Esophagus muscularis mucosa (tissue), 4 donors: ENCODE measurements around the gene RANBP17. TPM values are rescaled to one million over a fixed set of nuclear protein-coding genes. Genes with fewer than 3 reads are reported as not detected.
A peak's percentile ranks its signal among the peaks of the same experiment; 100 is the strongest.

Experiments used
- DNase-seq: peaks from one replicate; pipeline ENCODE4 v3.0.0-alpha.2; 2017; ENCODE audit errors: extremely low spot score
- H3K27ac ChIP-seq, 4 donors: fragments of 200-600 bp; sonication (generic); replicated peaks in 1 of 4; 1 replicate in 3 of 4; 2 replicates in 1 of 4; pipeline ENCODE4 v1.5.1; 2016 to 2019; ENCODE audit warnings: mild to moderate bottlenecking in 1 of 4
- H3K27me3 ChIP-seq, 4 donors: fragments of 200-600 bp; sonication (generic); one replicate each; pipeline versions ENCODE4 v1.5.1 to v1.6.0; 2016 to 2019
- H3K36me3 ChIP-seq, 4 donors: fragments of 200-600 bp; sonication (generic); one replicate each; pipeline ENCODE4 v1.5.1; 2016 to 2019
- H3K4me1 ChIP-seq, 4 donors: fragments of 200-600 bp; sonication (generic); one replicate each; pipeline ENCODE4 v1.5.1; 2016 to 2019
- H3K4me3 ChIP-seq, 4 donors: fragments of 200-600 bp; sonication (generic); 1 replicate in 2 of 4; 2 replicates in 2 of 4; pipeline ENCODE4 v1.5.1; 2016 to 2019; ENCODE audit warnings: mild to moderate bottlenecking in 4 of 4, moderate library complexity in 1 of 4
- H3K9me3 ChIP-seq, 4 donors: fragments of 200-600 bp; sonication (generic); 1 replicate in 3 of 4; 2 replicates in 1 of 4; pipeline ENCODE4 v1.5.1; 2016 to 2019
- EP300 ChIP-seq: sonication (generic); formaldehyde crosslinking; IDR thresholded peaks from one replicate; pipeline ENCODE4 v1.6.1; 2017; ENCODE audit warnings: antibody characterized with exemption
- POLR2A ChIP-seq: fragments of 450-650 bp; IDR thresholded peaks from one replicate; pipeline ENCODE4 v1.6.1; 2017; ENCODE audit warnings: antibody characterized with exemption, moderate library complexity, mild to moderate bottlenecking, low read depth
- POLR2AphosphoS5 ChIP-seq, 2 donors: sonication (generic); formaldehyde crosslinking; IDR thresholded peaks; one replicate each; pipeline ENCODE4 v1.6.1; 2017; ENCODE audit warnings: antibody characterized with exemption in 2 of 2
- WGBS: methylation state at CpG from one replicate; pipeline ENCODE4 v1.1.5; 2018; 5-methylcytosine and 5-hydroxymethylcytosine counted together
- intact Hi-C: fragments of 100-400 bp; cut with DNase I; formaldehyde crosslinking; loops from one replicate; pipeline ENCODE4 v1.15.1; 2023
- total RNA-seq, 4 donors: library from RNA; depleted of rRNA; stranded (reverse); fragments of >200 nt; gene quantifications; one replicate each; pipeline versions ENCODE4 v1.1.0 to v1.2.1, GENCODE V29; 2016
- TF ChIP-seq, protein P1 (sequence below), 3 experiments: fragments of 200-600 bp in 2 of 3; fragments of 450-650 bp in 1 of 3; sonication (generic) in 2 of 3; IDR thresholded peaks; one replicate each; pipeline ENCODE4 v1.5.1; 2017 to 2019; ENCODE audit warnings: antibody characterized with exemption in 3 of 3, mild to moderate bottlenecking in 2 of 3, moderate library complexity in 1 of 3

RANBP17 gene
- total RNA-seq, 4 donors from 2014 or later: 16.4 to 28.2 (median 17.7) TPM

DNA sequence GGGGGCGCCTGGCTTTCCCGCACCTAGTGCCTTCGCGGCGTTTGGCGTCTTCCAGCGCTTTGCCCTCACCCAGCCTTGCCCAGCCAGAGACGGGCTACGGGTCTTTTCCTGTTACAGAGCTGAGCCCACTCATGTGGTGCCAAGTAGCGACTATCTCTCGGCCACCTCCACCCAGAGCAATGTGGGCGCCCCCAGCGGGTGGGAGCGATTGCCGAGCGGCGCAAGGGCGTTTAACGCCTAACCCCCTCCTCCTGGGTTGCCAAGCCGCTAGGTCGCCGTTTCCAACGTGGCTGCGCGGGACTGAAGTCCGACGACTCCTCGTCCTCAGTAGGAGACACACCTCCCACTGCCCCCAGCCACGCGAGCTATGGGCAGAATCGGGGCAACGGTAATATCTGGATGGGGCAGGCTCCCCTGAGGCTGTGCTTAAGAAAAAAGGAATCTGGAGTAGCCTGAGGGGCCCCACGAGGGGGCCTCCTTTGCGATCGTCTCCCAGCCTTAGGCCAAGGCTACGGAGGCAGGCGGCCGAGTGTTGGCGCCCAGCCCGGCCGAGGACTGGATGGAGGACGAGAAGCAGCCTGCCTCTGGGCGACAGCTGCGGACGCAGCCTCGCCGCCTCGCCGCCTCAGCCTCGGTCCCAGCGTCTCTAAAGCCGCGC, 453.0 kb downstream of the RANBP17 start:
- no peak overlapping the region for H3K27ac ChIP-seq
- intact Hi-C loops: no loop called here

DNA sequence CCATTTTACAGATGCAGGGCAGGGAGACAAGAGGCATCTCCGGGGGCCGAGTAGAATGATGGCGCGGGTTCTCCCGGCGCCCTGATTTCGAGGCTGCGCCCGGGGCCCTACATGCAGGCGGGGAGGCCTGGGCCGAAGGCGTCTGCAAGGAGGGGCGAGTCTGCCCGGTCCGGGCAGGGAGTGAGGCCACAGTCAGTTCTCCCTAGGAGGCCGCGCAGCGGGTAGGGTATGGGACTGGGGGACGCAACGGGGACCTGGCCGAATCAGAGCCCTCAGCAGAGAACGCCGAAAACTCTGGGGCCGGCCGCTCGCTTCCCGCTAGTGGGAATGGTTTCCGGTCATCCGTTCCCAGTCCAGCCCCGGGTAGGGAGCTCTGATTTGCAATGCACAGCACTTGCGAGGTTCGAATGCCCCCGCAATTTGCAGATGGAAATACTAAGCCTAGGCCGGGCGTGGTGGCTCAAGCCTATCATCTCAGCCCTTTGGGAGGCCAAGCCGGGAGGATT, 453.6 kb downstream of the RANBP17 start:
- Histone ChIP-seq H3K36me3 (no peaks in the 10 kb centered on the region), H3K27ac (no peak overlapping the region), H3K4me3 (peak overlapping the region; percentile 17 to 37 (median 34)), H3K4me1 (peaks cover 45 to 74% (median 64%) of the 10 kb centered on the region in 4 donors), H3K9me3 (no peaks in the 10 kb centered on the region), H3K27me3 (peaks cover 17 to 100% (median 84%) of the 10 kb centered on the region in 4 donors)
- DNase-seq: no peak
- WGBS: 5% methylated on average over 20 of the region's 36 CpGs
- intact Hi-C loops: no loop called here
- TF ChIP-seq, protein P1, sequence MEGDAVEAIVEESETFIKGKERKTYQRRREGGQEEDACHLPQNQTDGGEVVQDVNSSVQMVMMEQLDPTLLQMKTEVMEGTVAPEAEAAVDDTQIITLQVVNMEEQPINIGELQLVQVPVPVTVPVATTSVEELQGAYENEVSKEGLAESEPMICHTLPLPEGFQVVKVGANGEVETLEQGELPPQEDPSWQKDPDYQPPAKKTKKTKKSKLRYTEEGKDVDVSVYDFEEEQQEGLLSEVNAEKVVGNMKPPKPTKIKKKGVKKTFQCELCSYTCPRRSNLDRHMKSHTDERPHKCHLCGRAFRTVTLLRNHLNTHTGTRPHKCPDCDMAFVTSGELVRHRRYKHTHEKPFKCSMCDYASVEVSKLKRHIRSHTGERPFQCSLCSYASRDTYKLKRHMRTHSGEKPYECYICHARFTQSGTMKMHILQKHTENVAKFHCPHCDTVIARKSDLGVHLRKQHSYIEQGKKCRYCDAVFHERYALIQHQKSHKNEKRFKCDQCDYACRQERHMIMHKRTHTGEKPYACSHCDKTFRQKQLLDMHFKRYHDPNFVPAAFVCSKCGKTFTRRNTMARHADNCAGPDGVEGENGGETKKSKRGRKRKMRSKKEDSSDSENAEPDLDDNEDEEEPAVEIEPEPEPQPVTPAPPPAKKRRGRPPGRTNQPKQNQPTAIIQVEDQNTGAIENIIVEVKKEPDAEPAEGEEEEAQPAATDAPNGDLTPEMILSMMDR (IDR thresholded peaks at IDR 0.05): no peak
- TF ChIP-seq POLR2AphosphoS5 (IDR thresholded peaks at IDR 0.05): no peak
- no peak for TF ChIP-seq POLR2A
- no peak for TF ChIP-seq EP300

More for the DNA sequence above, 453.0 kb downstream of the RANBP17 start:
- no peaks in the 10 kb centered on the region for H3K9me3 ChIP-seq
- no peak for DNase-seq
- H3K27me3 ChIP-seq: peaks cover 17 to 100% (median 88%) of the 10 kb centered on the region in 4 donors
- 10% methylated on average over 8 of the region's 53 CpGs for WGBS
- TF ChIP-seq EP300 (no peak), POLR2AphosphoS5 (IDR thresholded peaks at IDR 0.05) (no peak), POLR2A (no peak)
- TF ChIP-seq, protein P1 (IDR thresholded peaks at IDR 0.05): no peak
- peaks cover 48 to 80% (median 69%) of the 10 kb centered on the region in 4 donors for H3K4me1 ChIP-seq
- peak overlapping the region; percentile 17 to 37 (median 34) for H3K4me3 ChIP-seq
- no peaks in the 10 kb centered on the region for H3K36me3 ChIP-seq

DNA sequence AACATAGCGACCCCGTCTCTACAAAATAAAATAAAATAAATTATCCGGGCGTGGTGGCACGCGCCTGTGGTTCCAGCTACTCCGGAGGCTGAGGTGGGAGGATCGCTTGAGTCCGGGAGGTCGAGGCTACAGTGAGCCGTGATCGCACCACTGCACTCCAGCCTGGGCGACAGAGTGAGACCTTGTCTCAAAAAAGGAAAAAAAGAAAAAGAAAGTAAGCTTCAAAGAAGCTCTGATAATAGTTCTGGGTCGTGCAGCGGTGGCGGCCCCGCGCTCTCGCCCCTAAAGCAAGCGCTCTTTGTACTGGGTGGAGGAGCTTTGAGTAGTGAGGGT, 454.1 kb downstream of the RANBP17 start:
- no peak overlapping the region for H3K27ac ChIP-seq
- peaks cover 43 to 69% (median 59%) of the 10 kb centered on the region in 4 donors for H3K4me1 ChIP-seq
- H3K36me3 ChIP-seq: no peaks in the 10 kb centered on the region
- H3K9me3 ChIP-seq: no peaks in the 10 kb centered on the region
- TF ChIP-seq POLR2A: no peak
- TF ChIP-seq, protein P1 (IDR thresholded peaks at IDR 0.05): no peak
- no peak for TF ChIP-seq EP300
- no peak for TF ChIP-seq POLR2AphosphoS5 (IDR thresholded peaks at IDR 0.05)
- intact Hi-C loops: no loop called here
- H3K4me3 ChIP-seq: peak overlapping the region; percentile 17 to 37 (median 34)
- peaks cover 17 to 100% (median 82%) of the 10 kb centered on the region in 4 donors for H3K27me3 ChIP-seq
- no peak for DNase-seq
- 18% methylated on average over 20 of the region's 20 CpGs for WGBS

DNA sequence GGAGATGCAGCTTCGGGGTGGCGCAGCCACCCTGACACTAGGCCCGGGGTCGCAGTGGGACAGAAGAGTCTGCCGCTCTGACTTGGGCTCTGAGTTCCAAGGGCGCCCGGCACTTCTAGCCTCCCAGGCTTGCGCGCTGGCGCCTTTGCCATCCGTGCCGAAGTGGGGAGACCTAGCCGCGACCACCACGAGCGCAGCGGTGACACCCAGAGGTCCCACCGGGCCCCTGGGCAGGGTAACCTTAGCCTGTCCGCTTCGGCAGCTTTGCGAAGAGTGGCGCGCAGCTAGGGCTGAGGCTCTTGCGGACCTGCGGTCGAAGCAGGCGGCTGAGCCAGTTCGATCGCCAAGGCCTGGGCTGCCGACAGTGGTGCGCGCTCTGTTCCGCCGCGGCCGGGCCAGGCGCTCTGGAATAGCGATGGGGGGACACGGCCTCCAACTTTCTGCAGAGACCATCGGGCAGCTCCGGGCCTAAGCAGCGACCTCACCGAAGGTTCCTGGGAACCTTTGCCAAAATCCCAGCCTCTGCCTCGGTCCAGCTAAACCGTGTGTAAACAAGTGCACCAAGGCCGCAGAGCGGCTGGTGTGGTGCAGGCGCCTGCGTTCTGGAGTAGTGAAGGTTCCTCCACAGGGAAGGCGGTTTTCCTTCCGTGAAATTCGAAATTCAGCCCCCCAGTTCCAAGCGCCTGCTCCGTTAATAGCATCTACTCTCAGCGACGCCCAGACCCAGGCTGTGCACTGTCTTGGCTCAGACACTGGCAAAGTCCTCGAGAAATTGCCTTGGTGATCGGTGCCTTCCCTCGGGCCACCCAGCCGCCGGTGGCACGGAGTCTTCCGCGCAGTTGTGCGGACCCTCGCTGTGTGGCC, 454.7 kb downstream of the RANBP17 start:
- WGBS: 9% methylated on average over 27 of the region's 66 CpGs
- no peak for DNase-seq
- no peaks in the 10 kb centered on the region for H3K9me3 ChIP-seq
- peaks cover 37 to 63% (median 53%) of the 10 kb centered on the region in 4 donors for H3K4me1 ChIP-seq
- H3K27me3 ChIP-seq: peaks cover 17 to 100% (median 81%) of the 10 kb centered on the region in 4 donors
- TF ChIP-seq EP300: no peak
- TF ChIP-seq POLR2AphosphoS5 (IDR thresholded peaks at IDR 0.05): no peak
- TF ChIP-seq, protein P1 (IDR thresholded peaks at IDR 0.05): no peak
- TF ChIP-seq POLR2A: no peak
- intact Hi-C loops: no loop called here
- H3K27ac ChIP-seq: no peak overlapping the region
- no peaks in the 10 kb centered on the region for H3K36me3 ChIP-seq
- peak overlapping the region; percentile 17 to 37 (median 34) for H3K4me3 ChIP-seq
